DOHH2 (cell line): ENCODE measurements around the gene CAND1.

ENCODE experiments used
- H3F3A ChIP-seq: fragments of 200-600 bp; sonication (generic), shearing (Covaris generic); 2 replicates; pipeline ENCODE4 v1.6.0; 2016; ENCODE audit warnings: antibody characterized with exemption, mild to moderate bottlenecking; ENCODE audit not compliant: control insufficient read depth, insufficient read depth
- H3K27ac ChIP-seq: fragments of 200-600 bp; sonication (generic); 2 replicates; pipeline ENCODE4 v1.5.1; 2014; ENCODE audit warnings: low read depth, mild to moderate bottlenecking, low read length, moderate library complexity
- H3K27me3 ChIP-seq: fragments of 200-600 bp; sonication (generic); 2 replicates; pipeline ENCODE4 v1.6.1; 2014; ENCODE audit warnings: mild to moderate bottlenecking, low read length, mixed read lengths; ENCODE audit not compliant: control insufficient read depth
- H3K36me3 ChIP-seq: fragments of 200-600 bp; sonication (generic); 2 replicates; pipeline ENCODE4 v1.6.1; 2014; ENCODE audit warnings: mild to moderate bottlenecking, low read length, moderate library complexity, mixed read lengths; ENCODE audit not compliant: control insufficient read depth
- H3K4me1 ChIP-seq: fragments of 200-600 bp; sonication (generic); 2 replicates; pipeline ENCODE4 v1.6.1; 2014; ENCODE audit warnings: mild to moderate bottlenecking, low read length, mixed read lengths; ENCODE audit not compliant: control insufficient read depth
- H3K4me2 ChIP-seq: fragments of 200-600 bp; sonication (generic); 2 replicates; pipeline ENCODE4 v1.6.0; 2014; ENCODE audit warnings: mild to moderate bottlenecking, low read length, moderate library complexity
- H3K4me3 ChIP-seq: fragments of 200-600 bp; sonication (generic); 2 replicates; pipeline ENCODE4 v1.5.1; 2014; ENCODE audit warnings: mild to moderate bottlenecking, low read length, mixed read lengths
- H3K79me2 ChIP-seq: fragments of 200-600 bp; sonication (generic); 2 replicates; pipeline ENCODE4 v1.6.1; 2014; ENCODE audit warnings: mild to moderate bottlenecking, low read length, mixed read lengths; ENCODE audit not compliant: control insufficient read depth
- H3K9me2 ChIP-seq: fragments of 200-600 bp; sonication (generic); replicated peaks from 2 replicates; pipeline ENCODE4 v1.6.1; 2014; ENCODE audit warnings: mild to moderate bottlenecking, low read length, mixed read lengths; ENCODE audit not compliant: control insufficient read depth
- H3K9me3 ChIP-seq: fragments of 200-600 bp; sonication (generic); 2 replicates; pipeline ENCODE4 v1.6.1; 2014; ENCODE audit warnings: antibody characterized with exemption, low read length, mixed read lengths; ENCODE audit not compliant: control insufficient read depth, insufficient read depth
- H4K20me1 ChIP-seq: fragments of 200-600 bp; sonication (generic); 2 replicates; pipeline ENCODE4 v1.6.0; 2014; ENCODE audit warnings: low read depth, mild to moderate bottlenecking, antibody characterized with exemption, low read length, moderate library complexity; ENCODE audit not compliant: control insufficient read depth, insufficient read depth
- EZH2phosphoT487 ChIP-seq: fragments of 200-600 bp; sonication (generic); IDR thresholded peaks from 2 replicates; pipeline ENCODE4 v1.6.1; 2017; ENCODE audit warnings: borderline replicate concordance, mild to moderate bottlenecking, antibody characterized with exemption, low read length, moderate library complexity, mixed read lengths
- TF ChIP-seq, protein P1 (sequence below): fragments of 200-600 bp; sonication (generic); IDR thresholded peaks from one replicate; pipeline ENCODE4 v1.5.1; 2014; ENCODE audit warnings: antibody characterized with exemption, mild to moderate bottlenecking, low read depth, low read length; ENCODE audit not compliant: poor library complexity, severe bottlenecking

CAND1 gene

DNA sequence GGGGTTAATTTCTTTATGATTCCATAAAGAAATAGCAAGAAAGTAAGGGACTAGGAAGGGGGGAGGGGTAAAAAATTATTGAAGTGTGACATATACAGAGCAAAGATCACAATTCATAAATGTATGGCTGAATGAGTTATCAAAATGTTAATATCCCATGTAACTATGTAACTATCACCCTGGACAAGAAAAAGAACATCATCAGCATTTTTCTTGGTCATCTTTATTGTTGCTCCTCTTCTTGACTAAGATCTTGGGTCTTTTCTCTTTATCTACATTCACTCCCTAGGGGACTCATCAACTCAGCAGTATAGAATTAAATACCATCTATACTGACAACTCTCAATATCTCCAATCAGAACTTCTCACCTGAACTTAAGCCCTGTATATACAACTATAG is 57.5 kb downstream of the CAND1 start:
- peaks cover 7% of the 10 kb centered on the region for H3K36me3 ChIP-seq
- no peaks in the 10 kb centered on the region for H3K79me2 ChIP-seq

GRCh38 chr12:67327466-67327865 is 58.3 kb downstream of the CAND1 start:
- H3K9me3 ChIP-seq = no peaks in the 10 kb centered on the region
- H4K20me1 ChIP-seq = no peaks in the 10 kb centered on the region
- no peaks in the 10 kb centered on the region; the same call in 1 of the 2 replicates for H3K36me3 ChIP-seq
- no peak overlapping the region for H3K27ac ChIP-seq
- H3K4me3 ChIP-seq = no peak overlapping the region
- TF ChIP-seq EZH2phosphoT487 = no peak
- TF ChIP-seq, protein P1, sequence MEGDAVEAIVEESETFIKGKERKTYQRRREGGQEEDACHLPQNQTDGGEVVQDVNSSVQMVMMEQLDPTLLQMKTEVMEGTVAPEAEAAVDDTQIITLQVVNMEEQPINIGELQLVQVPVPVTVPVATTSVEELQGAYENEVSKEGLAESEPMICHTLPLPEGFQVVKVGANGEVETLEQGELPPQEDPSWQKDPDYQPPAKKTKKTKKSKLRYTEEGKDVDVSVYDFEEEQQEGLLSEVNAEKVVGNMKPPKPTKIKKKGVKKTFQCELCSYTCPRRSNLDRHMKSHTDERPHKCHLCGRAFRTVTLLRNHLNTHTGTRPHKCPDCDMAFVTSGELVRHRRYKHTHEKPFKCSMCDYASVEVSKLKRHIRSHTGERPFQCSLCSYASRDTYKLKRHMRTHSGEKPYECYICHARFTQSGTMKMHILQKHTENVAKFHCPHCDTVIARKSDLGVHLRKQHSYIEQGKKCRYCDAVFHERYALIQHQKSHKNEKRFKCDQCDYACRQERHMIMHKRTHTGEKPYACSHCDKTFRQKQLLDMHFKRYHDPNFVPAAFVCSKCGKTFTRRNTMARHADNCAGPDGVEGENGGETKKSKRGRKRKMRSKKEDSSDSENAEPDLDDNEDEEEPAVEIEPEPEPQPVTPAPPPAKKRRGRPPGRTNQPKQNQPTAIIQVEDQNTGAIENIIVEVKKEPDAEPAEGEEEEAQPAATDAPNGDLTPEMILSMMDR = no peak
- no peaks in the 10 kb centered on the region for H3K9me2 ChIP-seq
- H3K27me3 ChIP-seq = no peaks in the 10 kb centered on the region
- H3K79me2 ChIP-seq = no peaks in the 10 kb centered on the region
- H3F3A ChIP-seq = 0 out of 2 replicates have a peak, but pooled peaks cover 8% of the 10 kb centered on the region
- H3K4me2 ChIP-seq = no peak overlapping the region
- no peaks in the 10 kb centered on the region for H3K4me1 ChIP-seq

More for the DNA sequence above, 57.5 kb downstream of the CAND1 start:
- Histone ChIP-seq H3K4me2 (no peak overlapping the region), H3K4me3 (no peak overlapping the region), H4K20me1 (no peaks in the 10 kb centered on the region), H3K9me2 (no peaks in the 10 kb centered on the region), H3K27ac (no peak overlapping the region), H3K9me3 (no peaks in the 10 kb centered on the region), H3K4me1 (no peaks in the 10 kb centered on the region), H3F3A (0 out of 2 replicates have a peak, but pooled peaks cover 8% of the 10 kb centered on the region), H3K27me3 (no peaks in the 10 kb centered on the region)
- no peak for TF ChIP-seq EZH2phosphoT487
- TF ChIP-seq, protein P1 = no peak

- H4K20me1 ChIP-seq = no peaks in the 10 kb centered on the region
- H3K79me2 ChIP-seq = no peaks in the 10 kb centered on the region
- H3K4me1 ChIP-seq = peaks cover 4% of the 10 kb centered on the region
- TF ChIP-seq, protein P1 = no peak
- TF ChIP-seq EZH2phosphoT487 = no peak
- no peak overlapping the region for H3K4me2 ChIP-seq
- H3K27ac ChIP-seq = no peak overlapping the region
- no peaks in the 10 kb centered on the region for H3K36me3 ChIP-seq
- no peak overlapping the region for H3K4me3 ChIP-seq
- H3K9me3 ChIP-seq = no peaks in the 10 kb centered on the region
- H3K9me2 ChIP-seq = no peaks in the 10 kb centered on the region
- 0 out of 2 replicates have a peak, but pooled peaks cover 8% of the 10 kb centered on the region for H3F3A ChIP-seq
- H3K27me3 ChIP-seq = no peaks in the 10 kb centered on the region
Observed at GRCh38 chr12:67331123-67331522, 62.0 kb downstream of the CAND1 start.
